CD4-positive, alpha-beta memory T cell (primary cell): ENCODE data around the gene RING1. TPM values are rescaled to one million over a fixed set of nuclear protein-coding genes. Genes with fewer than 3 reads are reported as not detected.

Experiments
- microRNA-seq: library from miRNA; unstranded; fragments of <30 nt; microRNA quantifications from one replicate; pipeline ENCODE4 v1.2.0, GENCODE V29; 2021; ENCODE audit warnings: borderline replicate concordance, borderline number of aligned reads, borderline microRNAs expressed, mixed read lengths
- polyA plus RNA-seq, 2 donors: library from polyadenylated mRNA; unstranded; fragments of 300-500 nt; fragmentation: Illumina TruSeq; gene quantifications; one replicate each; pipeline ENCODE4 v1.2.3, GENCODE V29; 2021
- total RNA-seq, 2 experiments: library from RNA; stranded (reverse); gene quantifications; one replicate each; pipeline ENCODE4 v1.2.3, GENCODE V29; 2021

The RING1 gene
- total and polyA plus RNA-seq, 4 experiments from 2014 or later, result 3.4 to 38.4 (median 22.3) TPM

Small RNA genes within 50 kb of the gene (microRNA-seq; reads per million reads assigned to microRNA genes)
- gene MIR219A1, result 0.96 reads per million

Other genes with a start within 250 kb of the RING1 start
- 100 to 1,000 TPM; 375 to 378 TPM for gene BRD2, start 239.9 kb upstream of the RING1 start, total RNA-seq
- 10 to 100 TPM; 13.7 to 87.8 TPM for gene BRD2, start 239.9 kb upstream of the RING1 start, polyA plus RNA-seq
- 1 to 10 TPM in 1 of 2 experiments, under 1 TPM in 1; 0.69 to 1.4 TPM for gene HLA-DOA, start 198.9 kb upstream of the RING1 start, total RNA-seq
- gene HLA-DOA, start 198.9 kb upstream of the RING1 start, polyA plus RNA-seq, result 1 to 10 TPM in 1 of 2 donors, not detected in 1; 1.8 TPM
- gene HLA-DPA1, start 134.9 kb upstream of the RING1 start, total RNA-seq, result 10 to 100 TPM; 17.0 to 18.2 TPM
- 10 to 100 TPM; 40.0 to 41.6 TPM for gene HLA-DPA1, start 134.9 kb upstream of the RING1 start, polyA plus RNA-seq
- 10 to 100 TPM; 14.5 to 17.2 TPM for gene HLA-DPB1, start 132.5 kb upstream of the RING1 start, total RNA-seq
- gene HLA-DPB1, start 132.5 kb upstream of the RING1 start, polyA plus RNA-seq, result 10 to 100 TPM; 50.5 to 76.9 TPM
- 1 to 10 TPM; 1.2 to 1.6 TPM for gene COL11A2, start 16.0 kb upstream of the RING1 start, total RNA-seq
- gene COL11A2, start 16.0 kb upstream of the RING1 start, polyA plus RNA-seq, result under 1 TPM; 0.40 to 0.49 TPM
- gene RXRB, start 7.8 kb upstream of the RING1 start, total RNA-seq, result 10 to 100 TPM; 89.2 to 94.3 TPM
- gene RXRB, start 7.8 kb upstream of the RING1 start, polyA plus RNA-seq, result 10 to 100 TPM in 1 of 2 donors, 1 to 10 TPM in 1; 5.6 to 11.5 TPM
- 10 to 100 TPM; 40.8 to 40.9 TPM for gene SLC39A7, start 7.6 kb upstream of the RING1 start, total RNA-seq
- gene SLC39A7, start 7.6 kb upstream of the RING1 start, polyA plus RNA-seq, result 10 to 100 TPM; 22.9 to 23.1 TPM
- 10 to 100 TPM; 20.2 to 22.3 TPM for gene HSD17B8, start 3.8 kb upstream of the RING1 start, total RNA-seq
- gene HSD17B8, start 3.8 kb upstream of the RING1 start, polyA plus RNA-seq, result 10 to 100 TPM; 57.4 to 77.3 TPM
- gene VPS52, start 63.4 kb downstream of the RING1 start, total RNA-seq, result 10 to 100 TPM; 89.4 to 95.7 TPM
- gene VPS52, start 63.4 kb downstream of the RING1 start, polyA plus RNA-seq, result 10 to 100 TPM; 13.4 to 18.6 TPM
- 1,000 to 10,000 TPM; 3,264 to 3,439 TPM for gene RPS18, start 63.6 kb downstream of the RING1 start, total RNA-seq
- 1,000 to 10,000 TPM; 8,832 to 8,968 TPM for gene RPS18, start 63.6 kb downstream of the RING1 start, polyA plus RNA-seq
- 10 to 100 TPM; 43.3 to 46.7 TPM for gene B3GALT4, start 68.6 kb downstream of the RING1 start, total RNA-seq
- gene B3GALT4, start 68.6 kb downstream of the RING1 start, polyA plus RNA-seq, result 10 to 100 TPM; 22.2 to 30.5 TPM
- 10 to 100 TPM; 60.8 to 66.1 TPM for gene WDR46, start 80.7 kb downstream of the RING1 start, total RNA-seq
- gene WDR46, start 80.7 kb downstream of the RING1 start, polyA plus RNA-seq, result 10 to 100 TPM; 65.8 to 88.9 TPM
- 10 to 100 TPM; 43.6 to 45.5 TPM for gene PFDN6, start 81.1 kb downstream of the RING1 start, total RNA-seq
- 10 to 100 TPM; 33.1 to 36.7 TPM for gene PFDN6, start 81.1 kb downstream of the RING1 start, polyA plus RNA-seq
- gene RGL2, start 90.4 kb downstream of the RING1 start, total RNA-seq, result 10 to 100 TPM; 66.8 to 67.9 TPM
- 10 to 100 TPM in 1 of 2 donors, 1 to 10 TPM in 1; 10.0 to 12.5 TPM for gene RGL2, start 90.4 kb downstream of the RING1 start, polyA plus RNA-seq
- gene TAPBP, start 105.6 kb downstream of the RING1 start, total RNA-seq, result 100 to 1,000 TPM; 240 to 248 TPM
- gene TAPBP, start 105.6 kb downstream of the RING1 start, polyA plus RNA-seq, result 100 to 1,000 TPM; 277 to 370 TPM
- 10 to 100 TPM; 28.6 to 28.7 TPM for gene ZBTB22, start 109.2 kb downstream of the RING1 start, total RNA-seq
- 10 to 100 TPM; 15.3 to 18.4 TPM for gene ZBTB22, start 109.2 kb downstream of the RING1 start, polyA plus RNA-seq
- 10 to 100 TPM; 76.4 to 84.7 TPM for gene DAXX, start 114.5 kb downstream of the RING1 start, total RNA-seq
- gene DAXX, start 114.5 kb downstream of the RING1 start, polyA plus RNA-seq, result 100 to 1,000 TPM in 1 of 2 donors, 10 to 100 TPM in 1; 73.1 to 125 TPM
- gene KIFC1, start 183.3 kb downstream of the RING1 start, total RNA-seq, result under 1 TPM; 0.61 to 0.69 TPM
- gene KIFC1, start 183.3 kb downstream of the RING1 start, polyA plus RNA-seq, result under 1 TPM in 1 of 2 donors, not detected in 1; 0.54 TPM
- 100 to 1,000 TPM; 220 TPM for gene PHF1, start 202.5 kb downstream of the RING1 start, total RNA-seq
- 10 to 100 TPM; 61.2 to 81.8 TPM for gene PHF1, start 202.5 kb downstream of the RING1 start, polyA plus RNA-seq
- 100 to 1,000 TPM; 210 to 217 TPM for gene CUTA, start 209.6 kb downstream of the RING1 start, total RNA-seq
- 100 to 1,000 TPM; 371 to 407 TPM for gene CUTA, start 209.6 kb downstream of the RING1 start, polyA plus RNA-seq
- gene SYNGAP1, start 211.6 kb downstream of the RING1 start, total RNA-seq, result 10 to 100 TPM; 47.8 to 48.0 TPM
- gene SYNGAP1, start 211.6 kb downstream of the RING1 start, polyA plus RNA-seq, result 1 to 10 TPM in 1 of 2 donors, not detected in 1; 1.9 TPM
- gene ZBTB9, start 246.1 kb downstream of the RING1 start, total RNA-seq, result 10 to 100 TPM; 12.1 to 12.8 TPM
- gene ZBTB9, start 246.1 kb downstream of the RING1 start, polyA plus RNA-seq, result 10 to 100 TPM in 1 of 2 donors, 1 to 10 TPM in 1; 5.7 to 11.5 TPM